Amygdala (tissue), 56 donors: Measurements from ENCODE around the gene RASSF5.
"Not testable (repeated sequence)": the region's sequence is repeated elsewhere in the genome, so short reads cannot be mapped to it uniquely, and the experiment has no call there.

Source experiments
- DNase-seq, 56 donors: peaks; one replicate each; lab custom pipeline; 2025; lab: John Stamatoyannopoulos, UW

Gene RASSF5

GRCh38 chr1:206604861-206605260 lies 97.5 kb downstream of the RASSF5 start:
- DNase-seq, result no peak

- DNase-seq, result no peak
These were observed 99.5 kb downstream of the RASSF5 start for GRCh38 chr1:206606867-206607266.

- no peak for DNase-seq
These were observed 100.9 kb downstream of the RASSF5 start for GRCh38 chr1:206608108-206608698.

GRCh38 chr1:206609229-206609991 lies 102.1 kb downstream of the RASSF5 start:
- no peak for DNase-seq

- DNase-seq, result peak; percentile 60 to 97 (median 90)
These were observed 105.0 kb downstream of the RASSF5 start, which contains the start of gene EIF2D for GRCh38 chr1:206612129-206612876. TSS of gene EIF2D (minus strand) at chr1:206612465. CDS start at chr1:206612342, 123 bp downstream.

- not testable (repeated sequence) for DNase-seq
These were observed 119.1 kb downstream of the RASSF5 start for GRCh38 chr1:206626396-206626795.

GRCh38 chr1:206628916-206629315 lies 121.6 kb downstream of the RASSF5 start:
- no peak for DNase-seq

GRCh38 chr1:206631085-206631509 lies 123.8 kb downstream of the RASSF5 start:
- peak in 8 of 56 donors; percentile 4 to 25 (median 11) for DNase-seq

- DNase-seq, result peak in 1 of 56 donors; percentile 8
These were observed 126.4 kb downstream of the RASSF5 start for GRCh38 chr1:206633708-206634121.

- DNase-seq, result peak in 55 of 56 donors; percentile 12 to 97 (median 70)
These were observed 127.2 kb downstream of the RASSF5 start for GRCh38 chr1:206634365-206635079.

GRCh38 chr1:206635080-206635977 lies 128.0 kb downstream of the RASSF5 start, which contains the start of gene DYRK3:
TSS of gene DYRK3 (plus strand) at chr1:206635536. CDS start at chr1:206635704, 168 bp downstream.
- DNase-seq, result peak in 55 of 56 donors; percentile 38 to 95 (median 83)

GRCh38 chr1:206635978-206636345 lies 128.6 kb downstream of the RASSF5 start:
- DNase-seq, result peak in 1 of 56 donors; percentile 45

GRCh38 chr1:206636671-206637070 lies 129.3 kb downstream of the RASSF5 start:
- no peak for DNase-seq

GRCh38 chr1:206637605-206638004 lies 130.3 kb downstream of the RASSF5 start:
- DNase-seq, result no peak
